H7 (cell line): ENCODE results near the gene SMIM12. TPM values are rescaled to one million over a fixed set of nuclear protein-coding genes. Genes with fewer than 3 reads are reported as not detected.

ENCODE experiments used
- DNase-seq: peaks from one replicate; pipeline ENCODE4 v3.0.0; 2012
- H3K27me3 ChIP-seq: 2 replicates; pipeline ENCODE4 v1.6.0; 2011; ENCODE audit warnings: mild to moderate bottlenecking, low read length; ENCODE audit not compliant: control insufficient read depth, insufficient read depth
- H3K36me3 ChIP-seq: replicated peaks from 2 replicates; pipeline ENCODE4 v1.5.1; 2011; ENCODE audit warnings: low read length; ENCODE audit not compliant: control insufficient read depth, insufficient read depth
- H3K4me3 ChIP-seq: 2 replicates; pipeline ENCODE4 v1.5.1; 2011; ENCODE audit warnings: low read depth, mild to moderate bottlenecking, control low read depth, low read length, moderate library complexity; ENCODE audit not compliant: insufficient read depth
- total RNA-seq: library from RNA; depleted of rRNA; stranded (reverse); fragments of >200 nt; shearing (Covaris generic); gene quantifications from 2 replicates; pipeline ENCODE4 v1.2.3, GENCODE V29; 2014

SMIM12 gene
- total RNA-seq, 1 experiment from 2014 or later, result 55.4 TPM

DNA sequence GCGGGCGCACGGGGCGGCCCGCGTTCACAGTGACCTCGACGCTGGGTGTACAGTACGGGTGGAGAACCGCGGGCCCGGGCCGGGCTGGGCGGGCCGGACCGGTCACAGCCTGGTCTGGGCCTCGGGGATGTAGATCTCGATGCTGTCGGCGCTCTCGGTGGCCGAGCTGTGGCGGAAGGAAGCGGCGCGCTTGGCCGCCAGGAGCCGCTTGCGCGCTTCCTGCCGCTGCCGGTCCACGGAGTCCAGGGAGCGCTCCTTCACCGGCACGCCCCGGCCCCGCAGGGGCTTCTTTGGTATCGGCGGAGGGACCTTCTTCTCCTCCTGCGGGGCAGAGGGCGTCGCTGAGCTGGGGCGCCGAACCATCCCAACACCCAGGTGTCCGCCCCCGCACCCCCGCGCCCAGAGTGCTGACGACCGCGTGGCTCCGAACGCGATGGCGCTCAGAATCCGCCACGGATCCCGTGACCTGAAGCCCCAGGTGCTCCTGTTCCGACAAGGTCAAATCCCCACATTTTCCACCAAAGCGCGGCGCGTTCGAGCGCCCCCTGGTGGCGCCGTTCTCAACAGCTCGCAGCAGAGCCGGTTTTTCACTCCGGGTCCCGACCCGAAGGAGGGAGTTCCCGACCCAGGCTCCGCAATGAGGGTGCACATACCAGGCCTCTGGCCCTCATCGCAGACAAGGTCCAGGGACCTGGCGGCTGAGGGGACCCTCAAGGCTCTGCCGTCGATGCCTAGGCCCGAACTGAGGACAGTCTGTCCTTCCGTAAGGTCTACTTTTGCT, 6.6 kb upstream of the SMIM12 start:
- peak; percentile 95 for DNase-seq
- Histone ChIP-seq H3K27me3 (peaks cover 30% of the 10 kb centered on the region), H3K36me3 (no peaks in the 10 kb centered on the region), H3K4me3 (peak overlapping the region; percentile 75)

DNA sequence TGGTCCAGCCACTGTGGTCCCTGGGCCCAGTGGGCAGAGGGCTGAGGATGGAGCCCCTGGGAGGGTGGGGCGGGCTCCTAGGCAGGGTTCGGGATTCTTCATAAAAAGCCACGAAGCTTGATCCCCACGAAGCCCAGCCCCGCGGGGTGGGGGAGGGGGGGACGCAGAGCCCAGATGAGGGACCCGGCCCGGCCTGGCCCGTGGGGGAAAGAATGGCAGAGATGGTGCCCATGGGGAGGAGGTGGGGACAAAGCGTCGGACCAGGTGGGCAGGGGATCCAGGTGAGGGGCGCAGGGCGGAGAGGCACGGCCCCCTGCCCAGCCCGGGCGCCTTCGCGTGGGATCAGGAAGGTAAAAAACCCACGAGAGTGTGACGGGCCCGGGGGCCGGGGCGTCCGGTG, 6.0 kb upstream of the SMIM12 start:
- DNase-seq, result peak; percentile 80
- H3K4me3 ChIP-seq, result peak overlapping the region; percentile 75
- peaks cover 30% of the 10 kb centered on the region for H3K27me3 ChIP-seq

DNA sequence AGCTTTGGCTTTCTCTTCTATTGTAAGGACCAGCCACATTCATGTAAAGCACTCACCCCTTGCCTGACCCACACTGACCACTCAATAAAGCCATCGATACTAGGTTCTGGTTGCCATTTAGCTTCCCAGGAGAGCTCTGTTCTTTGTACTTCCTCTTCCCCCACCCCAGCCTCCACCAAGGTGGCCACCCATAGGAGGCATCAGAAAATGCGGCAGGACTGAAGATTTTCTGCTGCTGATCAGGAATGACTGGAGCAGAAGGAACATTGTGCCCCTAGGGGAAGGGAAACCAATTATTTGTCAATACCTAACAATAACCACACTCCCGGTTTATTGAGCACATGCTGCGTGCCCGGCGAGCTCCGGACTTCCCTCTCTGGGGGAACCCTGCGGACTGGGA, 5.2 kb upstream of the SMIM12 start:
- Histone ChIP-seq H3K36me3 (no peaks in the 10 kb centered on the region), H3K27me3 (peaks cover 30% of the 10 kb centered on the region), H3K4me3 (no peak overlapping the region)
- DNase-seq, result no peak

More for the DNA sequence above, 6.0 kb upstream of the SMIM12 start:
- no peaks in the 10 kb centered on the region for H3K36me3 ChIP-seq

DNA sequence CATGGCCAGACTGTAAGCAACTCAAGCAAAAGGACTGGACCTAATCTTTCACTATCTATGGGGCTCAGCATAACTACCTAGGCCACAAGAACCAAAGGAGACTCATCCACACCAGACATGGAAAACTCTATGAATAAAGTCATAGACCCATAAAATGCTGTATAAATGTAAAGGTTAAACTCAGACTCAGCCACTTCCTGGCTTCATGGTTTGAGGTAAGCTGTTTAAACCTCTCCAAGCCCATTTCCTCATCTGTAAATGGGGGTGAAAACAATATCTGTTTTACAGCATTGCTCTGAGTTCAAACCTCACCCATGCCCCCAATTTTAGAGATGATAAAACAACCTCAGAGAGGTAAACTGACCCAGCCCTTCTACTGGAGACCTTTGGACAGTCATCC, 4.0 kb upstream of the SMIM12 start:
- Histone ChIP-seq H3K27me3 (peaks cover 30% of the 10 kb centered on the region), H3K36me3 (no peaks in the 10 kb centered on the region), H3K4me3 (no peak overlapping the region)
- DNase-seq, result no peak

DNA sequence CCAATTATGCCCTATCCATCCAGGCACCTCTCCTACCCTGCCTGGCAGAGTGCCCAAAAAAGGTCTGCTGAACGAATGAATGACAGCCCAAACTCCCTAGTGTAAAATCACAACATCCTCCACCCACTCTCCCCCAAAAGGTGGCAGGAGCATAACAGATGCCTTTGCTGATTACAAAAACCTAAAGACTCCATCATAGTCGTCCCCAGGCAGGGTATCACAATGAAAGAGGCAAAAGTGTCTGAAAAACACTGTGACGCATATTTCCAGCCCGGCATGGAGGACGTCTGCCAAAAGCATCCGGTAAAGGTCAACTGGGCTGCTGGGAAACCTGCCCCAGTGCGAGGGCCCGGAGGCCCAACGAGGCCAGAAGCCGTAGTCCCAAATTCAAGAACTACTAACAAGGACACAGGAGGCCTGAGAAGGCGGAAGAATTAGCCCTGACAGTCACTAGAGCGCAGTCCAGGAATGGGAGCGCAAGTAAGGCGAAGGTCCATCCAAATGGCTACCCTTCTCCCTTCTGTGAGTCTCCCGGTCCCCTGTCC, 576 bp downstream of the SMIM12 start:
- Histone ChIP-seq H3K36me3 (peaks cover 9% of the 10 kb centered on the region), H3K4me3 (peak overlapping the region; percentile 85), H3K27me3 (peaks cover 3% of the 10 kb centered on the region; the same call in 1 of the 2 replicates)
- peak; percentile 23 for DNase-seq

DNA sequence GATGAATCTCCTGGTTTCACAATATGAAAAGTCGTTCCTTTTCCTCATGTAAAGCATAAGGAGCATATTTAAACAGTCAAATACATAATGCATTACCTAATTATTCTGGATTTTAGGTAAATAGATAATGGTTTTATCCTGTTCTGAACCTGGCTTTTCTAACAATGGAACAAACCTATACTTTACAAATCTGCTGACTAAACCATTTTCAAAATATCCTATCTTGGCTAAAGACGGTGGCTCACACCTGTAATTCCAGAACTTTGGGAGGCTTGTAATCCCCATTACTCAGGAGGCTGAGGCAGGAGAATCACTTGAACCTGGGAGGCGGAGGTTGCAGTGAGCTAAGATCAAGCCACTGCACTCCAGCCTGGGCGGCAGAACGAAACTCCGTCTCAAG, 2.9 kb downstream of the SMIM12 start:
- Histone ChIP-seq H3K4me3 (no peak overlapping the region), H3K36me3 (peaks cover 9% of the 10 kb centered on the region), H3K27me3 (no peaks in the 10 kb centered on the region; the same call in 1 of the 2 replicates)
- DNase-seq, result no peak

DNA sequence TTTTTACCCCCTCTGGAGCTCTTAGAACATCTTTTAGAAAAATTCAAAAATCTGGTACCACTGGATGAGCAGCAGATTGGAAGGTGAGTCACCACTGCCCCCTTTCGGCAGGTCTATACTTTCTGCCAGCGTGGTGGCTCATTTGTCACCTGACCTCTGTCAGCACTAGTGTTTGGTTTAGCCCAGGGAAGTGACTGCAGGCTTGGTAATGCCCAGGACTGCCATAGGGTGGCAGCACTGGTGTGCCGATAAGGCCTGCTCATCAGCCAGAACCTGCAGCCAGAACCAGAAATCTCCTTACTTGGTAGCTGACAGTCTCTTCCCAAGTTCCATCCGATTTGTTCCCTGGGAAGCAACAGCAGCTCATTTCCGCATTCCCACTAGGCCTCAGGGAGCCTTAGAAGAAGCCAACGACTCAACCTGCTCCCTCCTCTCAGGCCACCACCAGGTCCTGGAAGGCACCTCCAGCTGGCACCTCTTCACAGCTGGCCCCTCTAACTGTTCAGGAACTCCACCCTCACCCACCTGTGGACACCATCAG, 6.8 kb downstream of the SMIM12 start:
- Histone ChIP-seq H3K27me3 (no peaks in the 10 kb centered on the region), H3K4me3 (no peak overlapping the region), H3K36me3 (peaks cover 9% of the 10 kb centered on the region)
- DNase-seq, result peak; percentile 91

DNA sequence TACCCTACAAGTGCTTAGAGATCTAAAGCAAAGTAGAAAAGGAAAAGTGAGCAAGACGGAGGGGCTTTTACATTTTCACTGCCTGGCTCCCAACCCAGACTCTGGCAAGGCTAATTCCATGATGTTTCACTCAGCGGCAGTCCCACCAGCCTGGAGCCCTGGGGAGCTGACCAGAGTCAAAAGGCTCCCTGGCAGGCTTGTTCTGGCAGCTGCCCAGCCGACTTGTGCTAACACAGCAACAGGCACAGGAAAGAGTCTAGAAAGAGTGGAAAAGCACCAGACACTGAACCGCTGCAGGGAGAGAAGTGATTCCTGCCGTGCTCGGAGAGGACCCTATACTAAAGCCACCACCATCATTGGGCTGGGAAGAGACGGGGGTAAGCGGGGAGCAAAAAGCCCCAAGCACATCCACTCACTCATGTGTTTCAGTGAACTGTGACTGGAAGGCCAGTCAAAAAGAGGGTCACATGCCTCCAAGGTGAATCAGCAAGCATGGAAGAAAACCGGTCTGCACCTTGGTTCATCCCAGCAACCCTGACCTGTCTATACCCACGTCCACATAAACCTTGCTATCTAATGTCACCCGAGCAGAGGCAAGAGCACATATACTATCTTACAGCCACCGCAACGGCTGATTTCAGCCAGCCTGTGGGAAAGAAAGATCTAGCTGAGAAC, 8.0 kb downstream of the SMIM12 start:
- no peak for DNase-seq

DNA sequence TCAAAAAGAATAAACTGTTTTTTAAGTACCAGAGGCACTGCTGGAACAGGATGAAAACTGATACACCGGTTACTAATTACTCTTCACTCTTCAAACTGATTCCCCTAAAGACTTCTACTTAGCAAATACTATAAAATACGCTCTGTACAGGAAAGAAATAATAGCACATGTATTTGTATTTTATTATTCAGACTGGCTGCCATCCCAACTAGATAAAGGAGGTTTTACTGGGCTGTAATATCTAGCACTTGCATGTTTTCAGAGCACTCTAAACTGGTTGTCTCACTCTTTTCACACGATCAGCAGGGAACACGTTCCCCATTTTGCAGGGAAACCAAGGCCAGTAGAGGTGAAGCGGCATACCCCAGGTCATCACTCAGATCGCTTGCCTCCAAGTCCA, 9.2 kb downstream of the SMIM12 start:
- Histone ChIP-seq H3K27me3 (no peaks in the 10 kb centered on the region), H3K4me3 (no peak overlapping the region)

More for the DNA sequence above, 8.0 kb downstream of the SMIM12 start:
- H3K36me3 ChIP-seq, result peaks cover 9% of the 10 kb centered on the region
- no peaks in the 10 kb centered on the region for H3K27me3 ChIP-seq
- no peak overlapping the region for H3K4me3 ChIP-seq

DNA sequence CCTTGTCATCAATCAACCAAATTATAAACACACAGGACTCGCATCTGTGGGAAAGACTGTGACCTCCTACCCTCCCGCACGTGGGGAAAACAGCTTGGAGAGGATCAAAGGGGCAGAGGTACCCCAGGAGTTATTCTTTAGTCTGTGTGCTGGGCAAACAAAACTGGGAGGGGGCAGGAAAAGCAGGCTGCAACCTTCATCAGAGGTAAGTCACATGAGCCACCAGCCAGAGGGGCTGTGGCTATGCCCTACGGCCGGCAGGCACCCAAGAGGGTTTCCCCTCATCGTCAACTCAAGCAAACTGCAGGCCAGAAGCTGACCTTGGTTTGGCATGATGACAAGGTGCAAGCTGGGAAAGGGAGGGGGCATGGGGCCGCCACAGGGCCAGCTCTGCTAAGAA, 12.5 kb downstream of the SMIM12 start:
- H3K36me3 ChIP-seq, result no peaks in the 10 kb centered on the region; the same call in 1 of the 2 replicates
- H3K4me3 ChIP-seq, result no peak overlapping the region
- no peak for DNase-seq
- H3K27me3 ChIP-seq, result no peaks in the 10 kb centered on the region

More for the DNA sequence above, 9.2 kb downstream of the SMIM12 start:
- H3K36me3 ChIP-seq, result peaks cover 7% of the 10 kb centered on the region
- no peak for DNase-seq

DNA sequence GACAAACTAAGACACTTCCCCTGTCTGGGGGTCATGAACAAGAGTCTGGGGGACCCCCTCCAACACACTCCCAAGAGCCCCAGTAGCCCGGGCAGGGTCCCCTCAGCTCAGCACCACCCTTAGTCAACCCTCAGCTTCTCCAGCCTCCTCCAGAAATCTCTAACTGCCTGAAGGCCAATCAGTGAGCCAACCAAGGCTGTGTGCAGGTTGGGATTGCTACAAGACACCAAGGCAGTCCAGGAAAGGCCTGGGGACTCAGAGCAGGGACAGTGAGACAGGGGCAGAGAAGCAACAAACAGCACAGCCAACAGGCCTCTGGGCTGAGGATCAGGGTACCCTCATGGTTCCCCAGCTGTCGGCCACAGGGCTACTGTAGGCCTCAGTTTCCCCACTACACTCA, 13.3 kb downstream of the SMIM12 start:
- no peaks in the 10 kb centered on the region for H3K27me3 ChIP-seq
- DNase-seq, result no peak
- H3K4me3 ChIP-seq, result no peak overlapping the region
- no peaks in the 10 kb centered on the region; the same call in 1 of the 2 replicates for H3K36me3 ChIP-seq

DNA sequence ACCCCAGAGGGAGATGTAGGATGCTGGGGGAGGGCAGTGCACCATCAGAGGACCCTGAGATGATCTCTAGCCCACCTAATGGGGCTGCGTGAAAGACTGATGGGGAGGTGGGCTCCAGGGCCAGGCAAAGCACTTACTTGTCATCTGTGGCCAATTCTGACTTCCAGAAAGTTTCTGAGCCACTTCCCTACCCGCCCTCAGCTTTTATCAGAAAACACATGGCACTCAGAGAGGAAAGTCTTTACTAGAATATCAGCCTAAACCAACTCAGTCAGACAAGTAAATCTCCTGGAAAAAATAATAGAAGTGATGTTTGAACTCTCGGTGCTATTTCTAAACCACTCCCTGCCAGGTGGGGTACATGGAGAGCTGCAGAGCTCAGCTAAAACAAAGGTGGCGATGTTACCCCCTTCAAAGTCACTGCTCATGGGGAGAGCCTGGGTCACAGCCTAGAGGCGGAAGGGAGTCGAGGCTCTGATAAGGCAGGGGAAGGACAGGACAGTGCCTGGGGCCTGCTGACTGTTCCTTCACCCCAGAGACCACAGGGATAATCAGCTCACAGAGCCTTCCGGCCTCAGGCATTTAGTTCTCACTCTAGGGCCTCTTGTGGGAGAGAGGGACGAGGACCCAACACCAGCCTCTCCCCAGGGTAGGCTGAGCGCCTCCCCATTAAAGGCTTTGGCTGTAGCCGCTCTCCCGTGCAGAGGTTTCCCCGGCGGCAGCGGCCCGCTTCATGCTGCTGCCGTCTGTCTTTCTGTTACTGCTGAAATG, 14.2 kb downstream of the SMIM12 start:
- Histone ChIP-seq H3K4me3 (no peak overlapping the region), H3K36me3 (no peaks in the 10 kb centered on the region), H3K27me3 (no peaks in the 10 kb centered on the region)
- DNase-seq, result peak; percentile 57

DNA sequence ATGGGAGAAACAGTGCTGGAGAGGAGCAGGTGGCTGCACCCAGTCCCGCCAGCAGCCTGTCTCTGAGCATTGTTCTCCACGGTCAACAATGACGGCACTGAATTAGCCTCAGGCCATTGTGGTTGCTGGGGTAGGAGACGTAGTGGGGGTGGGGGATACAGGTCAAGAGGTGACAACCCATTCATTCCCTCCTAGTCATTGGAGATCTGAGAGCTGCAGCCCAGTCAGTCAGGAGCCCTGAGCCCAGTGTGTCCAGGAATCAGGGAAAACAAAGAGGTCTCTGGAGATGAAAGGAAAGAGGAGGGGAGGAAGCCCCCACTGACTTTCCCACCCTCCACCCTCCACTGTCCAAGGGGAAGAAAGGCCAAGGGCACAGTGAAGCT, 15.3 kb downstream of the SMIM12 start:
- Histone ChIP-seq H3K36me3 (no peaks in the 10 kb centered on the region), H3K27me3 (no peaks in the 10 kb centered on the region), H3K4me3 (no peak overlapping the region)
- peak; percentile 51 for DNase-seq
